HepG2 (cell line): ENCODE results near the gene URGCP. TPM values are rescaled to one million over a fixed set of nuclear protein-coding genes. Genes with fewer than 3 reads are reported as not detected.

ENCODE experiments used
- AGO2 ChIP-seq: fragments of 200-400 bp; formaldehyde crosslinking; optimal IDR thresholded peaks from 2 replicates; pipeline ENCODE3; 2017; ENCODE audit warnings: mild to moderate bottlenecking, low read depth, low read length, moderate library complexity
- BORCS8-MEF2B ChIP-seq: sonication (generic); formaldehyde crosslinking; IDR thresholded peaks from 2 replicates; pipeline ENCODE4 v1.8.0; 2022; ENCODE audit warnings: mild to moderate bottlenecking, missing genetic modification reagents
- KDM1A ChIP-seq: IDR thresholded peaks from 2 replicates; pipeline ENCODE4 v1.6.1; 2016; ENCODE audit warnings: missing compliant biosample characterization
- KDM3A ChIP-seq: IDR thresholded peaks from 2 replicates; pipeline ENCODE4 v1.6.1; 2018; ENCODE audit warnings: low read depth, missing compliant biosample characterization
- KLF9 ChIP-seq: IDR thresholded peaks from 2 replicates; pipeline ENCODE4 v1.6.1; 2016; ENCODE audit warnings: low read depth
- LBX2 ChIP-seq: sonication (generic); formaldehyde crosslinking; IDR thresholded peaks from 2 replicates; pipeline ENCODE4 v1.5.0; 2020; ENCODE audit warnings: missing genetic modification reagents, mild to moderate bottlenecking, borderline replicate concordance
- PBX2 ChIP-seq: IDR thresholded peaks from 2 replicates; pipeline ENCODE4 v1.6.1; 2016; ENCODE audit warnings: control low read depth
- PHF20 ChIP-seq: sonication (generic); formaldehyde crosslinking; IDR thresholded peaks from 2 replicates; pipeline ENCODE4 v1.5.0; 2020; ENCODE audit warnings: mild to moderate bottlenecking, missing genetic modification reagents
- RFX1 ChIP-seq: fragments of 450-650 bp; IDR thresholded peaks from 2 replicates; pipeline ENCODE4 v1.6.1; 2017
- TAF1 ChIP-seq: sonication (generic); formaldehyde crosslinking; IDR thresholded peaks from 2 replicates; pipeline ENCODE4 v1.4.0; 2020; ENCODE audit warnings: missing genetic modification reagents
- TAF15 ChIP-seq: fragments of 200-400 bp; formaldehyde crosslinking; IDR thresholded peaks from one replicate; pipeline ENCODE4 v1.6.1; 2018; ENCODE audit warnings: mild to moderate bottlenecking, low read depth, low read length; ENCODE audit not compliant: poor library complexity, severe bottlenecking
- TEAD3 ChIP-seq: optimal IDR thresholded peaks from 2 replicates; pipeline ENCODE3; 2016; ENCODE audit warnings: borderline replicate concordance
- TOE1 ChIP-seq: sonication (generic); formaldehyde crosslinking; IDR thresholded peaks from 2 replicates; pipeline ENCODE4 v1.4.0; 2020; ENCODE audit warnings: mild to moderate bottlenecking, missing genetic modification reagents
- ZBTB10 ChIP-seq: sonication (generic); formaldehyde crosslinking; IDR thresholded peaks from 2 replicates; pipeline ENCODE4 v1.4.0; 2020; ENCODE audit warnings: missing genetic modification reagents, borderline replicate concordance
- ZBTB3 ChIP-seq: sonication (generic); formaldehyde crosslinking; IDR thresholded peaks from 2 replicates; pipeline ENCODE4 v1.4.0; 2020; ENCODE audit warnings: low read depth, mild to moderate bottlenecking, moderate library complexity, missing genetic modification reagents, borderline replicate concordance
- ZBTB33 ChIP-seq: sonication (generic); formaldehyde crosslinking; IDR thresholded peaks from 2 replicates; pipeline ENCODE4 v1.4.0; 2020; ENCODE audit warnings: missing genetic modification reagents
- ZIK1 ChIP-seq: sonication (generic); formaldehyde crosslinking; IDR thresholded peaks from 2 replicates; pipeline ENCODE4 v1.5.0; 2020; ENCODE audit warnings: mild to moderate bottlenecking, low read depth, missing genetic modification reagents, borderline replicate concordance
- ZKSCAN1 ChIP-seq: fragments of 150-350 bp; IDR thresholded peaks from 2 replicates; pipeline ENCODE4 v1.6.1; 2014; ENCODE audit warnings: low read length
- ZKSCAN8 ChIP-seq: IDR thresholded peaks from 2 replicates; pipeline ENCODE4 v1.6.1; 2016; ENCODE audit warnings: borderline replicate concordance, missing genetic modification reagents, missing compliant biosample characterization
- ZNF101 ChIP-seq: sonication (generic); formaldehyde crosslinking; IDR thresholded peaks from 2 replicates; pipeline ENCODE4 v1.4.0; 2020; ENCODE audit warnings: mild to moderate bottlenecking, low read depth, missing genetic modification reagents, borderline replicate concordance
- ZNF30 ChIP-seq: sonication (generic); formaldehyde crosslinking; IDR thresholded peaks from 2 replicates; pipeline ENCODE4 v1.5.0; 2020; ENCODE audit warnings: mild to moderate bottlenecking, missing genetic modification reagents
- ZNF335 ChIP-seq: sonication (generic); formaldehyde crosslinking; IDR thresholded peaks from 2 replicates; pipeline ENCODE4 v1.4.0; 2020; ENCODE audit warnings: missing genetic modification reagents
- ZNF563 ChIP-seq: sonication (generic); formaldehyde crosslinking; IDR thresholded peaks from 2 replicates; pipeline ENCODE4 v1.8.0; 2022; ENCODE audit warnings: mild to moderate bottlenecking, moderate library complexity, missing genetic modification reagents
- polyA plus RNA-seq, 8 experiments: library from polyadenylated mRNA; depleted of rRNA in 3 of 8; stranded (reverse) in 7 of 8; unstranded in 1 of 8; fragments of >200 nt; fragmentation: Illumina TruSeq in 4 of 8; extraction: Trizol in 4 of 8; gene quantifications; 2 replicates each; pipeline versions ENCODE4 v1.2.1 to v1.2.3, GENCODE V29; 2011 to 2016; ENCODE audit warnings: low read depth in 4 of 8, missing spikeins in 1 of 8, mixed read lengths in 1 of 8; ENCODE audit not compliant: insufficient read depth in 1 of 8
- total RNA-seq, 5 experiments: library from RNA; depleted of rRNA; stranded (reverse); fragments of >200 nt; fragmentation: Illumina TruSeq; extraction: Trizol; gene quantifications; 2 replicates each; pipeline ENCODE4 v1.2.3, GENCODE V29; 2016; ENCODE audit warnings: low read depth in 1 of 5

URGCP gene
- total and polyA plus RNA-seq, 2 of the 13 experiments (the other 11 are each of a cell fraction or from before 2014, with no cell fraction given): 22.3 to 25.8 TPM

- TF ChIP-seq ZBTB3 (CRISPR knock-in tag) (no peak), ZNF563 (CRISPR knock-in tag) (no peak), TAF15 (no peak), RFX1 (no peak), ZNF30 (CRISPR knock-in tag) (no peak), ZKSCAN1 (no peak), PBX2 (no peak; the same call in 1 of the 2 replicates), ZKSCAN8 (CRISPR knock-in tag) (peak; percentile 70; the same call in 1 of the 2 replicates), ZBTB33 (CRISPR knock-in tag) (peak; percentile 17; the same call in 1 of the 2 replicates), KLF9 (no peak), TOE1 (CRISPR knock-in tag) (no peak), AGO2 (no peak), LBX2 (CRISPR knock-in tag) (no peak), ZBTB10 (CRISPR knock-in tag) (no peak; the same call in 1 of the 2 replicates), KDM3A (CRISPR knock-in tag) (0 out of 2 replicates have a peak, but pooled peaks have one; percentile 36), KDM1A (CRISPR knock-in tag) (peak; percentile 64), PHF20 (CRISPR knock-in tag) (peak; percentile 75), ZNF101 (no peak), TAF1 (CRISPR knock-in tag) (peak; percentile 46; the same call in 1 of the 2 replicates), ZIK1 (CRISPR knock-in tag) (no peak), ZNF335 (no peak), BORCS8-MEF2B (peak; percentile 79; the same call in 1 of the 2 replicates), TEAD3 (peak; percentile 97)
Observed at GRCh38 chr7:43905209-43905946, 1.0 kb downstream of the URGCP start (continued).
